K562 (cell line): Measurements from ENCODE around the gene TPRX2. TPM values are rescaled to one million over a fixed set of nuclear protein-coding genes. Genes with fewer than 3 reads are reported as not detected.

ENCODE experiments used
- ATAC-seq: fragments of 200-7000 bp; cut with Tn5 transposase; 3 replicates; pipeline ENCODE4 v1.9.1; 2020; ENCODE audit warnings: moderate library complexity
- BruUV-seq: library from RNA; stranded (reverse); fragments of 400-500 nt; replicated peaks from 2 replicates; lab custom pipeline; 2021; lab: Mats Ljungman, UMichigan
- CTCF ChIA-PET: fragments of 300-600 bp; formaldehyde crosslinking; extraction: SDS; loops from one replicate; lab custom pipeline; 2021; ENCODE audit warnings: low intra/inter-chr PET ratio; lab: Yijun Ruan, JAX
- POLR2A ChIA-PET: fragments of 300-600, 350-650 bp; sonication (Branson Sonifier 250); formaldehyde crosslinking; extraction: SDS; loops from one replicate; lab custom pipeline; 2021; ENCODE audit warnings: antibody characterized with exemption, inconsistent platforms; lab: Yijun Ruan, JAX
- DNase-seq, 4 experiments: peaks; one replicate each; pipeline versions ENCODE4 v3.0.0 to v3.0.0-alpha.2; 2011 to 2018; ENCODE audit warnings: low spot score in 3 of 4, mixed read lengths in 3 of 4; ENCODE audit errors: extremely low read depth in 1 of 4
- FAIRE-seq: peaks from 2 replicates; lab custom pipeline; 2011; peaks lifted over from hg19 to GRCh38; lab: Jason Lieb, UNC
- H2AFZ ChIP-seq: 2 replicates; pipeline ENCODE4 v1.6.0; 2011; ENCODE audit warnings: low read depth, low read length, control low read depth, inconsistent platforms
- H3K27ac ChIP-seq: fragments of 200-600 bp; 3 replicates; pipeline ENCODE4 v1.8.0; 2011; ENCODE audit warnings: low read depth, mild to moderate bottlenecking, control low read depth, inconsistent platforms, low read length, moderate library complexity, mixed read lengths; ENCODE audit errors: extremely low read depth
- H3K27me3 ChIP-seq, 2 experiments: fragments of 300-600 bp in 1 of 2; 2 replicates in 1 of 2; 3 replicates in 1 of 2; pipeline versions ENCODE4 v1.6.0 to v1.8.0; 2011; ENCODE audit warnings: inconsistent platforms in 2 of 2, low read length in 2 of 2, mild to moderate bottlenecking in 1 of 2, mixed read lengths in 1 of 2, moderate library complexity in 1 of 2; ENCODE audit not compliant: control insufficient read depth in 2 of 2, insufficient read depth in 2 of 2
- H3K36me3 ChIP-seq: fragments of 300-600 bp; 3 replicates; pipeline ENCODE4 v1.8.0; 2011; ENCODE audit warnings: mild to moderate bottlenecking, low read length, inconsistent platforms; ENCODE audit not compliant: control insufficient read depth, insufficient read depth
- H3K4me1 ChIP-seq, 2 experiments: fragments of 200-600 bp in 1 of 2; replicated peaks in 1 of 2; 2 replicates in 1 of 2; 3 replicates in 1 of 2; pipeline versions ENCODE4 v1.5.1 to v1.8.0; 2011; ENCODE audit warnings: inconsistent platforms in 2 of 2, low read length in 2 of 2, mild to moderate bottlenecking in 1 of 2, mixed read lengths in 1 of 2, moderate library complexity in 1 of 2; ENCODE audit not compliant: control insufficient read depth in 2 of 2, insufficient read depth in 2 of 2
- H3K4me2 ChIP-seq: 2 replicates; pipeline ENCODE4 v1.6.1; 2011; ENCODE audit warnings: low read length, control low read depth, inconsistent platforms, mixed read lengths; ENCODE audit not compliant: insufficient read depth
- H3K4me3 ChIP-seq: fragments of 200-600 bp; sonication (generic), shearing (Covaris generic); 2 replicates; pipeline ENCODE4 v1.5.1; 2016; ENCODE audit warnings: control low read depth, inconsistent platforms
- H3K79me2 ChIP-seq: fragments of 200-600 bp; 3 replicates; pipeline ENCODE4 v1.8.0; 2011; ENCODE audit warnings: low read length, inconsistent platforms; ENCODE audit not compliant: control insufficient read depth, insufficient read depth
- H3K9ac ChIP-seq, 2 experiments: 2 replicates each; pipeline versions ENCODE4 v1.6.0 to v1.6.1; 2011; ENCODE audit warnings: low read depth in 2 of 2, low read length in 2 of 2, control low read depth in 1 of 2, inconsistent platforms in 1 of 2, mild to moderate bottlenecking in 1 of 2, mixed read lengths in 1 of 2; ENCODE audit not compliant: insufficient read depth in 1 of 2
- H3K9me1 ChIP-seq: one replicate; pipeline ENCODE4 v1.6.0; 2011; ENCODE audit warnings: inconsistent platforms, mild to moderate bottlenecking, low read length, moderate library complexity; ENCODE audit not compliant: control insufficient read depth, insufficient read depth
- H3K9me3 ChIP-seq: replicated peaks from 2 replicates; pipeline ENCODE4 v1.5.1; 2011; ENCODE audit warnings: low read depth, low read length, inconsistent platforms; ENCODE audit not compliant: control insufficient read depth, insufficient read depth
- H4K20me1 ChIP-seq: replicated peaks from 2 replicates; pipeline ENCODE4 v1.6.1; 2011; ENCODE audit warnings: low read length, inconsistent platforms, mixed read lengths; ENCODE audit not compliant: control insufficient read depth, insufficient read depth
- GTF3C2 ChIP-seq: IDR thresholded peaks from 3 replicates; pipeline ENCODE4 v1.6.1; 2011; ENCODE audit warnings: borderline replicate concordance, mild to moderate bottlenecking, moderate library complexity; ENCODE audit not compliant: insufficient read length; ENCODE audit errors: extremely low read depth
- NR2C2 ChIP-seq, 2 experiments: fragments of 200-800 bp in 1 of 2; sonication (Bioruptor generic) in 1 of 2; sonication (generic) in 1 of 2; formaldehyde crosslinking in 1 of 2; IDR thresholded peaks; 2 replicates each; pipeline versions ENCODE4 v1.6.1 to v1.8.0; 2016 to 2022; ENCODE audit warnings: mild to moderate bottlenecking in 1 of 2, missing compliant biosample characterization in 1 of 2, missing genetic modification characterization in 1 of 2, missing genetic modification reagents in 1 of 2
- NR4A1 ChIP-seq, 2 experiments: fragments of 250-450 bp in 1 of 2; fragments of 450-650 bp in 1 of 2; sonication (Bioruptor Pico) in 1 of 2; IDR thresholded peaks; 2 replicates each; pipeline versions ENCODE4 v1.4.0 to v1.6.1; 2016 to 2020; ENCODE audit warnings: mild to moderate bottlenecking in 2 of 2, missing compliant biosample characterization in 1 of 2, missing genetic modification characterization in 1 of 2, moderate library complexity in 1 of 2
- PML ChIP-seq: IDR thresholded peaks from 2 replicates; pipeline ENCODE4 v1.6.1; 2012; ENCODE audit warnings: low read length, inconsistent platforms
- ZBTB40 ChIP-seq, 2 experiments: fragments of 450-650 bp in 1 of 2; sonication (generic) in 1 of 2; formaldehyde crosslinking in 1 of 2; IDR thresholded peaks; 2 replicates each; pipeline versions ENCODE4 v1.7.1 to v1.9.0; 2016 to 2022; ENCODE audit warnings: inconsistent platforms in 1 of 2, mild to moderate bottlenecking in 1 of 2, missing genetic modification reagents in 1 of 2
- WGBS: fragments of 100-300 bp; shearing (Covaris generic); methylation state at CpG from one replicate; pipeline ENCODE4 v1.1.6; 2016; ENCODE audit warnings: low coverage, mixed read lengths; ENCODE audit not compliant: insufficient coverage; ENCODE audit errors: missing lambda C conversion rate; 5-methylcytosine and 5-hydroxymethylcytosine counted together
- in situ Hi-C: fragments of 300-500 bp; cut with MboI; formaldehyde crosslinking; loops from 4 replicates; pipeline ENCODE4 v1.15.0; 2018; ENCODE audit warnings: inconsistent platforms, mixed read lengths
- intact Hi-C: fragments of 100-400 bp; cut with micrococcal nuclease; formaldehyde crosslinking; loops from 2 replicates; pipeline ENCODE4 v1.14.2; 2022
- polyA plus RNA-seq, 8 experiments: library from polyadenylated mRNA; depleted of rRNA in 4 of 8; stranded (reverse) in 5 of 8; unstranded in 3 of 8; fragments of >200 nt; fragmentation: Nextera tagmentation in 2 of 8; fragmentation: Illumina TruSeq in 1 of 8; extraction: Ambion mirVana in 2 of 8; extraction: Trizol in 1 of 8; gene quantifications; 2 replicates each; pipeline versions ENCODE4 v1.2.1 to v1.2.3, GENCODE V29; 2011 to 2014; ENCODE audit warnings: inconsistent platforms in 1 of 8, missing spikeins in 1 of 8
- total RNA-seq, 7 experiments: library from RNA; depleted of rRNA in 6 of 7; stranded (reverse); fragments of >200 nt in 6 of 7; fragmentation: Illumina TruSeq in 2 of 7; extraction: Trizol in 2 of 7; gene quantifications; 2 replicates each; pipeline versions ENCODE4 v1.2.1 to v1.2.3, GENCODE V29; 2011 to 2021; ENCODE audit warnings: low replicate concordance in 1 of 7

Gene TPRX2
- total and polyA plus RNA-seq, 9 of the 15 experiments (the other 6 are each of a cell fraction or from before 2014, with no cell fraction given): not detected

DNA sequence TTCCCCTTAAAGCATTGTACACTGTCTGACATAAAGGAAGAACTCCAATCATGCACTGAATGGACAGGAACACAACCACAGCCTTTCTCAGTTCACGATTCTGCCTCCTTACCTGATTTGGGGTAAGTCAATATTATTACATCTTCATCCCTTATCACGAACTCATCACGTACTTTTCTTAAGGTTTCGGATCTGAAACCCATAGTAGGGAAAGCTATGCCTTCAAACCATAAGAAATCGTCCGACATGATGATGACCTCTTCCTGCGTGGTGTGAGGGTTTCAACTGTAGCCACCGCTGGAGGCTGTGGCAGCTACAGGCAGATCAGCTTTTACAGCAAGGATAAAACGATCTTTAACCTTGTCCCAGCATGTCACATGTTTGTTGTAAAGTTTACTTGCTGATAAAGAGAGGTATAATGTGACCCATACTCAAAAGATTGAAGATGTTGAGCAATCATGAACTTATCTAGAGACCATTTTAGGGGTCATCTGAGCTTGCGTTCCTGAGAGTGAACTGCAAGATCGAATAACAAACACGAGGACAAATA, 27.1 kb downstream of the TPRX2 start, which contains the start of gene SULT2A1:
Gene SULT2A1 (minus strand): TSS at position 306 of the 550 bp plus-strand sequence. CDS start 58 bp downstream, at position 248.
- no peaks in the 10 kb centered on the region for H3K36me3 ChIP-seq
- H3K9me3 ChIP-seq: no peaks in the 10 kb centered on the region
- intact Hi-C loops (no loop called here), in situ Hi-C loops (no loop called here)
- POLR2A ChIA-PET: interaction anchor here (0.7 to 1.2 kb wide), 3 partner anchors 8 to 16 kb away, joined by 3 to 4 read pairs (median 3); no protein-coding TSS in a partner anchor
- H3K9ac ChIP-seq: no peak within 1 kb of the TSS
- H2AFZ ChIP-seq: peak within 1 kb of the TSS; percentile 79
- no peaks in the 10 kb centered on the region for H3K9me1 ChIP-seq
- no peaks in the 10 kb centered on the region for H4K20me1 ChIP-seq
- no peak within 1 kb of the TSS for H3K27ac ChIP-seq
- peak; percentile 61; the same call in 2 of the 3 replicates for ATAC-seq
- H3K4me3 ChIP-seq: no peak within 1 kb of the TSS
- CTCF ChIA-PET: no interaction called here
- no peaks in the 10 kb centered on the region for H3K27me3 ChIP-seq
- peaks cover 2 to 17% of the 10 kb centered on the region in 2 experiments for H3K4me1 ChIP-seq
- no peaks in the 10 kb centered on the region for H3K79me2 ChIP-seq
- DNase-seq: no peak
- peak; percentile 23 for FAIRE-seq
- WGBS: 5% methylated on average over 12 of the region's 12 CpGs
- no TSS peak for BruUV-seq
- peak within 1 kb of the TSS; percentile 42 for H3K4me2 ChIP-seq
- TF ChIP-seq GTF3C2 (no peak), ZBTB40 (IDR thresholded peaks at IDR 0.05) (0 out of 2 replicates have a peak, but pooled peaks have one; percentile 10), ZBTB40 (CRISPR knock-in tag; IDR thresholded peaks at IDR 0.05) (no peak), PML (no peak), NR4A1 (CRISPR knock-in tag; IDR thresholded peaks at IDR 0.05) (no peak), NR4A1 (tag; IDR thresholded peaks at IDR 0.05) (peak; percentile 52; the same call in 1 of the 2 replicates), NR2C2 (CRISPR knock-in tag; IDR thresholded peaks at IDR 0.05) (no peak), NR2C2 (tag; IDR thresholded peaks at IDR 0.05) (peak; percentile 44)
